IPS-NIHi11 (cell line): ENCODE results near the gene TEX29.

Experiments used
- DNase-seq: peaks from one replicate; pipeline ENCODE4 v3.0.0; 2012; ENCODE audit warnings: mixed read lengths, low spot score

The TEX29 gene

DNA sequence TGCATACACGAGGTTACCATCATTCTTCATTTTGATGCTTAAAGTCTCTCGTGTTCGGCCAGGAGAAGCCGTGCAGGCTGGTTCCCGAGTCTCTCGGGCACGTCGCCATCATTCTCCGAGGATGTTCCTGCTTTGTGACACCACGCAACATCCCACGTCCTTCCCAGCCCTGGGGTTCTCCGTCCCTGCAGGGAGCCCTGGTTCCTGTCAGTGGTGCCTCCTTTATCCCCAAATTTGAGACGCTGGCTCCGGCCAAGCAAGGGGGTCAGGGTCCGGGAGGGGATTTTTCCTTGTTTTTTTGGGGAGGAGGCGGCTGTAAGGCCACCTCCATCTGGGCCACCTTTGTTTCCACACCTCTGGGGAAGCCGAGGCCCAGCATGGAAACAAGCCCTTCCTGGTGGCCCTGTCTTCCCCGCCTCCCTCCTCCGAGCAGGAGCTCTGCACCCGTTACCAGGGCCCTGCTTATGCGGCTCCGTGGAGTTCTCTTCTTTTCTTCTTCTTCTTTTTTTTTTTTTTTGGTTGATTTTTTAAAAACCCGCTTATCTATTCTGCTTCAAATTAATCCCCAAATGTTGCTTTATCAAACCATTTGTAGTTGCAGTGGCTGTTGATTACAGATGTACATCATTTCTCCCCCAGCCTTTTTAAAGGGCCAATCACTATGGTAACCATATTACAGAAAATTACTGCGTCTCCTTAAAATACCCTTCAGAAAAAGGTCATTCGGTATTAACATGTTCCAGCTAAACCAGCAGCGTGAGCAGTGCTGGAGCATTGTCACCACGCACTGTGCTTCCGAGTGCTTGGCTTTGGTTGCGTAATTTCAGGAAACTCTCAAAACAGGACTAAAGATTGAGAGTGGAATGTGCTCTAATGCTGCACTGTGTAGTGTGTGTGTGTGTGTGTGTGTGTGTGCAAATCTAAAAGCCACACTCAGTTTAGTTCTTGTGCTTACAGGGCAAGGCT lies 50.4 kb downstream of the TEX29 start:
- DNase-seq = no peak

DNA sequence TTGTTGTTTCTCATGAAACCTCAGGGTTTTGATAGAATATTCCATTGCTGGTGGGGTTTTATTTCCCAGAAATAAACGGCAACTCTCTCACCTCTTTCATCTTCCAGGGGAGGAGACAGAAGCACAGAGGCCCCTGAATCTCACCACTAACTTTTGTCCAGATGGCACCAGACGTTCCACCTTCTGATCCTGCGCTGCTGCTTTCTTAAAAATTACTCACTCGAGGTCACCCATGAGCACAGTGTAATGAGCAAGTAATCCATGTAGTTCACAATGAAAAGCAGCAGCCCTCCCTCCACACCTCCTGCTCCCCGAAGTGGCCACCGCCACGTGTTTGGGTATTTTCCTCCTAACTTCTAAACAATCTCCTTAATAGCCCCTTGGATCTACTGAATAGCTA lies 51.3 kb downstream of the TEX29 start:
- DNase-seq = no peak

DNA sequence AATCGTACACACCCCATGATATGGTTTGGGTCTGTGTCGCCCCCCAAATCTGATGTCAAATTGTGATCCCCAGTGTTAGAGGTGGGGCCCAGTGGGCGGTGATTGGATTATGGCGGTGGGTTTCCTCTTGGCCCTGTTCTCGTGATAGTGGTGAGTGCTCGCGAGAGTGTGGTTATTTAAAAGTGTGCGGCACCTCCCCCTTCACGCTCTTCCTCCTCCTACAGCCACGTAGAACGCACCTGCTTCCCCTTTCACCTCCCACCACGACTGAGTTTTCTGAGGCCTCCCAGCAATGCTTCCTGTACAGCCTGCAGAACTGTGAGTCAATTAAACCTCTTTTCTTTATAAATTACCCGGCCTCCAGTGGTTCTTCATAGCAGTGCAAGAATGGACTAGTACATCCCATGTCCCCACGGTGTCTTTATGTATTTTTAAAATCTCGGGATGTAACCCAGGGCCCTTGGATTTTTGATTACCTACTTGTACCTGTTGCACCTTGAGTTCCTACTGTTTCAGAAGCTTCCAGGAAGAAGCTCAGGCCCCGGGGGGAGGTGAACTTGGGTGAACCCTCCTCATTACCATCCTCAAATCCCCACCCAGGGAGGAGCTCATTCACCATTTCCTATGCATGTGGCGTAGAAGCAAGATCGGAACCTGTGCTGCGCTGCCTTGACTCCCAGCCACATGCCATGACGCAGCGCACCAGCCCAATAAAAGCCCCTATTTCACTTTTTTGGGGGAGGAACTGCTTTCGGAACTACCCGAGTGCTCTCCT lies 52.4 kb downstream of the TEX29 start:
- no peak for DNase-seq

DNA sequence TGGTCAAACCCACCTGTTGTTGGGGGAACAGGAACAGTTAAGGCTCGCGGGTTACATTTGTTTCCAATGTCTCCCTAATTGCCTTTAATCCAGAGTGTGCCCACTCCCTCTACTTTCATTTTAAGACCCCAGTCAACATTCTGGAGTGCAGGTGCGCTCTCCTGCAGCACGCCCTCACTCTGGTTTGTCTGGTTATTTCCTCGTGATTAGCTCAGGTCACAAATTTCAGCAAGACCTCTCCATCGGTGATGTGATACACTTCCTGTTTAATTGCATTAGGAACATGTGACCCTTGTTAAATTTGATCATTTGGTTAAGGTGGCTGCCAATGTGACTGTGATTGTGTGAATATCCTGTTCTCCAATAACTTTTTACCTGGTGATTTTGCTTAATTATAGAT lies 53.0 kb downstream of the TEX29 start:
- no peak for DNase-seq

DNA sequence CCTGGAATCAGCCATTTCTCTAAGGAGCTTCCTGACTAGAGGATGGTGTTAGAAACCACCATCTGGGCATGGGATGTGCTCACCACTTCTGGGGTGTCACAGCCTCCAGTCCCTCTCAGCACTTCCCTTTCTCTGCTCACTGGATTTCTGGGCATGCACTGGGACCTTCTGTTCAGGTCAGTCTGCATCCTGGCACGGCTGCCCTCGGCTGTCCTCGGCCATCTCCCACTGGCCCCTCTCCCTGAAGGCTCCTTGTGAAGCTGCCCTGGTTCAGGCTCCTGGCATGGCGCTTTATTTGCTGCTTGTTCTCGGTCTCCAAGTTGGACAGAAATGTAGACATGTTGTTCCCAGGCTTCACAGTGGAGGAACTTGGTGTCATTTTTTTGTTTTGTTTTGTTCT lies 60.0 kb downstream of the TEX29 start:
- no peak for DNase-seq

DNA sequence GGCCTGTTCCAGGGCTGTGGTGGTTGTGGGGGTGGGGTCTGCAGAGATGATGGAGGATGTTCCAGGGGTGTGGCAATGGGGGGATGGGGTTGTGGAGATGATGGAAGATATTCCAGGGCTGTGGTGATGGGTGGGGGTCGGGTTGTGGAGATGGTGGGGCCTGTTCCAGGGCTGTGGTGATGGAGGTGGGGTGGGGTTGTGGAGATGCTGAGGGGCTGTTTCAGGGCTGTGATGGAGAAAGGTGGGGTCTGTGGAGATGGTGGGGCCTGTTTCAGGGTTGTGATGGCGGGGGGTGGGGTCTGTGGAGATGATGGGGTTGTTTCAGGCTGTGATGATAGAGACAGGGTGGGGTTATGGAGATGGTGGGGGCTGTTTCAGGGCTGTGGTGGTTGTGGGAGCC lies 62.0 kb downstream of the TEX29 start:
- no peak for DNase-seq

DNA sequence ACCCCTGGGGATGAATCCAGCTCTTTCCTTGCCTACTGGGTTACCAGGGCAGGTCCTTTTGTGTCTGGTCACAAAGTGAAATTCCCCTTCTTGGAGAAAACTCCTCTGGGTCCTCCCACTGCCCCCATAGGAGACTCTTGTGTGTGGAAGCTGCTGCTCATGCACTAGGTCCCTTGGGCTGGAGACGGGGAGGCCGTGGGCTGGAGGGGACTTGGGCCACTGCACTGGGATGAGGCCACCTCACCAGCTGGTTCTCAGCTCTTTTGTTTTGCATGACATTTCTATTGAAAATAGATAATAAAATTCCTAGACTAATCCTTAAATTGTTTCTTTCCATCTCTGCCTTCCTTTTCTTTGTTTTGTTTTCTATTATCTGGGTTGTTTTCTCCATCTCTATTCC lies 62.4 kb downstream of the TEX29 start:
- DNase-seq = no peak

DNA sequence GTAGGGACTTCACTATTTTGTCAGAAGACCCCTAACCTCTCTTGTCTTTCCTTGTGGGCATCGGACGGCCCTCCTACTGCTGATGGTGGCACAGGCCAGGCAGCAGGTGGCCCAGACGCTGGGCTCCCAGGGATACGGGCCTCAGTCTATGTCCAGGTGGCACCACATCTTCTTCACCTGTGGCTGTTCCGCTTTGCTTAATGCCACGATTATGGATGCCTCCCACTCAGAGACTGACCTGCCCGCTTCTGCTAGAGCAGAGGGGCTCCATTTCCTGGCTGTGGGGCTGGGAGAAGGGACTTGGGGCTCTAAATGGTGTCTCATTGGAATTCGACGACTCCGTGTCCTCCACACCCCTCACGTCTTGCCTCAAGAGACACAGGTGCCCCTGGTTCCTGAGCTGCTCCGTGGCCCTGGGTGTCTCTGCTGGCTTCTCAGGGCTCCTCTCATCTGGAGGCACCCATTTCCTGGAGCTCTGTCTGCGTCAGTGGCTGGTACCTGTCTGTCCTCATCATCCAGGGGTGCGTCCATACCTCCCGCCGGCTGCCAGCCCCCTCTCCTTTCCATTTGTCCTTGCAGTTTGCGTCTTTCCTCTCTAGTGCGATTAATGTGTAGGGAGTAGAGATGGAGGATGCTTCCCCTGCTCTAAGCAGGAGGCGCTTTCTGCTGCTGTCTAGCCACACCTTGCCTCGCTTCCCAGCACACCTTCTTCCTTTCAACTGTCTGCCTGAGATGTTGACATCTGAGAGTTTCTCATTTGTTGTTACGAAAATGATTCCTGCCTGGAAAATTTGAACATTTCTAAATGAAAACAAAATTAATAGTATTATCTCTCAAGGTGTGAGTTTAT lies 63.4 kb downstream of the TEX29 start:
- no peak for DNase-seq

DNA sequence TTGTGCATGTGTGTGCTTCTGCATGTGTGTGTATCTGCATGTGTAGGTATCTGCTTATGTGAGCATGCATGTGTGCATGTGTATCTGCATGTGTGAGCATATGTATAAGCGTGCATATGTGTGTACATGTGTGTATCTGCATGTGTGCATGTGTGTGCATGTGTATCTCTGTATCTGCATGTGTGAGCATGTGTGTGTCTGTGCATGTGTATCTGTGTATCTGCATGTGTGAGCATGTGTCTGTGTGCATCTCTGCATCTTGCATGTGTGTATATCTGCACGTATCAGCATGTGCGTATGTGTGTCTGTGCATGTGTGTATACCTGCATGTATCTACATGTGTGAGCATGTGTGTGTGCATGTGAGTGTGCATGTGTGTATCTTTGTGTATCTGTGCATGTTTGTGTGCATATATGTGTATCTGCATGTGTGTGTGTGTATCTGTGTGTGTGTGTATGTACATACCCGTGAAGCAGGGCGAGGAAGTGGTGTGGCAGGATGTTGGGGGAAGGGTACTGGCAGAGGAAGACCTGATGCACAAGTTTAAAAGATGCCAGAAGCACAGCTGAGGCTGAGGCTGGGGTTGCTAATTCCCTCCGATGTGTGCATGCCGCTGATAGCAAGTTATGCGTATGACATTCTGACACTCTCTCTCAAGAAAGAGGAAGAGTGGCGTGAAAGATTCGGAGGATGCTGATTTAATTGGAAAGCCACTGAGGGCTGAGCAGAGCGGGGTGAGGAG lies 64.2 kb downstream of the TEX29 start:
- no peak for DNase-seq

DNA sequence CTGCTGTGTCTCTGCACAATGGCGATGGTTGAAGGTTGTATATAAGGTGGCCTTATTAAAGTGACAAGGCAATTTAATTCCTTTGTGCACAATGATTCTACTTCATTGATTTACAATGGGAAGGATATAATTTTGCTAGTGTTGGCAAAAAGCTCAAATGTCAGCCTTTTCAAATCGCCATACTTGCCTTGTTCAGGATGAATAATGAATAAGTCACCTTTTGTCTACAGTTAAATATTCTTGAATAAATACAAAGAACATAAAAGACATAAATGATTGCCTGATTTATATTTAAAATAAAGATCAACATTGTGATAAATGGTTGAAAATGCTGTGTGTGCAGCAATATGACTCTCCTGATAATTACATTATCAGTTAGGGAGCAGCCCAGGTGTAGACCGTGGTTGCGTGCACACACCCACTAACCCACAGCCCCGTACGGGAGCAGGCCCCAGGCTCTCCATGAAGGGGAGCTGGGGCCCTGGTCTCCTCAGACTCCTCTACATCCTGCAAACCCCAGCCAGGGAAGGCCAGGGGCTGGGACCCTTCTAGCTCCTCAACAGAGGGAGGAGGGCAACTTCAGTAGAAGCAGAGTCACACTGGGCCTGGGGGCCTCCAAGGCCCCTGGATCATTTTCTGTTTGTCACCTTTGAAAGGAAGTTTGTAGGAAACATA lies 64.9 kb downstream of the TEX29 start:
- no peak for DNase-seq

DNA sequence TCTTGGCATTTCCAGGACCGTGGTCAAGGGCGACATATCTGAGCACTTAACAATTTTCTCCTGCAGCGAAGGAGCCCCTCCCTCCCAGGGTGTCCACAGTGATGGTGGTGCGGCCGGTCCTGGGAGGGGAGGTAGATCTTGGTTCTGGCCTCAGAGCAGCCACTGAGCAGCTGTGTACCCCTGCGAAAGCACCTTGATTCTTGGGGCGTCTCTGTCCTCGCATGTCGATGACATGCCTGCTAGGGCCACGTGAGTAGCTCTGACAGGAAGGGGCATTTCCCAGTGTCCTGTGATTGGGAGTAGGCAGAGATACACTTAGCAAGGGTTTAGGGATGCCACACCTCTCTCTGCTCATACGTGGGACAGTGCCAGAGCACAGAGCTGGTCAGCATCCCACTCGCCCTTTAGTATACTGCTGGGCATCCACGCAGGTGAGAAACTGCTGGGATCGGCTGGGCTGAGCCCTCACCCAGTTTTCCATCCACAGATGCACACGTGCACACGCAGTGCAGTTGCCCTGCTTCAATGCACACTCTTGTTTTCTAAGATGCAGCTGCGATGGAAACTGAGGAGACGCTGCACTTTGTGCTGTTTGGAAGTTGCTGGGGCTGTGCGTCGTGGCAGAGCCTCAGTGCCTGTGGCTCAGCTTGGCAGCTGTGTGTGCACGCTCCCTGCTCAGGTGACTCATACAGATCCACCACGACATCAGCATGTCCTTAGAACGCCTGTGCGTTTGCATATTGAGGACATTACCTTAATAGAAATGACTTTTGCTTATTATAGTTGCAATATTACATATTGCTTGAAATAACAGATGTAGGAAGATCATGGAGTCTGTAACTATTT lies 66.8 kb downstream of the TEX29 start:
- no peak for DNase-seq

DNA sequence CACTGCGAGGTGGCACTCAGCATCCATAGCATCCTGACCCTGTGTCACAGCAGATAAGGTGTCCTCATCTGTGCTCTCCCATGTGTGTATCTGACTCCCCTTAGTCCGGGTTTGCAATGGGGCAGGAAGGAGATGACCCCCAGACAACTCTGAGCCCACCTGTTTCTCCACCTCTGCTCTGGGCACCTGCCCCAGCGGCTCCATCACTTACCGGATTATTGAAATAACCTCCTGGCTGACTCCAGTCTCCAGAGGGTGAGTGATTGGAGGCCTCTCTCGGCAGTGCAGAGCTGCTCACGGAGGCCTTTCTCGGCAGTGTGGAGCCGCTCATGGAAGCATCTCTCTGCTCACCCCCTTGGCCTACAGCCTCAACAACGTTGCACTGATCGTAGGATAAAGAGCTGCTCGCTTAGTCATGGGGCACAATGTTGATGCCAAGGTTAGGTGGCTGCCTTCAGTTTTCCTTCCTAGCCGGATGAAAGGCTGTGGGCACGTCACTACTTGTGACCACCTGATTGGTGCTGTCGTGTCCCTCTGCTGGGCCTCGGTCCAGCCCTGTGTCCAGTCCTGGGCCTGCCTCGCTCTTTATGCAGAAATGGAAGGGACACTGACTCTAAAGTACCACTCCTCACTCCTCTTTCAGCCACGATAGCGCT lies 67.6 kb downstream of the TEX29 start:
- no peak for DNase-seq

DNA sequence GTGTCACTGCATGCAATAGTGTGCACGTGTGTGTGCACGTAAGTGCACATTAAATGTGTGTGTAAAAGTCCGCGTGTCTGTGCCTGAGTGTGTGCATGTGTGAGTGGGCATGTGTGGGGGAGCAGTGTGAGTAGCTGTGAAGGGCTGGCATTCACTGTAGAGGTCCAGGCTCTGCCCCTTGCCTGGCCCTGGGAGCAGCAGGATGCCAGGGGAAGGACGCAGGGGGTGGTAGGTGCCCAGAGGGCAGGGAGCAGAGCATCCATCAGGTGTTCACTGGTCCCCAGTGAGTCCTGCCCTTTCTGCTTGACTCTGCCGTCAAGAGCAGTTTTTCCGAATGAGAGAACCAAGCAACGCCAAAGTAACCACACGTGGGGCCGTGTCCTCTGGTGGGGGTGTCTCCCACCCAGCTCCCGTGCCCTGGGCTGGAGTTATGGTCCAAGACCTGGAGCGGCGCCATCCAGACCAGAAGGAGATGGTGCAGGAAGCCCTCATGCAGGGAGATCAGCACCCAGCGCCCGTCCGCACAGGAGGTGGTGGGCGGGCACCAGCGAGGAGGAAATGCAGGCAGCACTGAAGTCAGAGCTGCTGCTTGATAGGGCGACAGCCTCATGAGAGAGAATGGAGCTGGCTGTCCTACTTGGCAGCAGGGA lies 68.5 kb downstream of the TEX29 start:
- DNase-seq = no peak

DNA sequence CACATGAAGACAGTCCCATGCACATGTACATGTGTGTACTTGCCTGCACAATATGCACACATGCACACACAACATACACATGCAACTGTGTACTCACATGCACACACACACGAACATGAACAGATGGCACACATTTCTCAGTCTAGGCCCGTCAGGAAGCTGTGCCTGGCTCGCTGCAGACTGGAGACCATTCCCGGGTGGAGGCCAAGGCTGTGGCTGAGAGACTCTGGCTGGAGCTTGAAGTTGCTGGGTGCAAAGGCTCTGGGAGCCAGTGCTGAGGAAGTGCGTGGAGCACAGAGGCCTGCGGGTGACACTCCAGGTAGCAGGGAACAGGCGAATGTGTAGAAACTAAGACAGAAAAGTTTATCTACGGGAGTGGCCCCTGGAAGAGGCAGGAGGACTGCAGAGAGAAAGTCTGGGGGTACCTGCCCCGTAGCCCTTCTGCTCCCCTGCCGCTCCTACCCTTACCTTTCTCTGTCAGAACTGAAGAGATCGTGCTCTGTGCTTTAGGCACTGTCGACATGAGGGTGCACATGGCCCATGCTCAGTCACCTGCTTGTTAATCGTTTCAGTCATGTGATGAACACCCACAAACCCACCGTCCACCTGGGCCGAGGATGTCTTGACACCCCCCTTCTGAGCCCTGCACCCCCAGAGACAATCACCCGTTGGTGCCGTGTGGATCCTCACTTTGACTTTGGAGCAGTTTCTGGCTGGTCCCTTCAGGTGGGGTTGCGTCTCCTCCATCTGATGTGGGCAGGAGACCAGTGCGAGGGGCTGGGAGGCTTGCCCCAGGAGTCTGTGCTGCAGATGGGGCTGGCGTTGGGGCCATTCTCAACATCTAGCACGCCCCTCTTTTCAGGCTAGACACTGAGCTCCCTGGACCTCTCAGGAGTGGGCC lies 69.4 kb downstream of the TEX29 start:
- DNase-seq = no peak

DNA sequence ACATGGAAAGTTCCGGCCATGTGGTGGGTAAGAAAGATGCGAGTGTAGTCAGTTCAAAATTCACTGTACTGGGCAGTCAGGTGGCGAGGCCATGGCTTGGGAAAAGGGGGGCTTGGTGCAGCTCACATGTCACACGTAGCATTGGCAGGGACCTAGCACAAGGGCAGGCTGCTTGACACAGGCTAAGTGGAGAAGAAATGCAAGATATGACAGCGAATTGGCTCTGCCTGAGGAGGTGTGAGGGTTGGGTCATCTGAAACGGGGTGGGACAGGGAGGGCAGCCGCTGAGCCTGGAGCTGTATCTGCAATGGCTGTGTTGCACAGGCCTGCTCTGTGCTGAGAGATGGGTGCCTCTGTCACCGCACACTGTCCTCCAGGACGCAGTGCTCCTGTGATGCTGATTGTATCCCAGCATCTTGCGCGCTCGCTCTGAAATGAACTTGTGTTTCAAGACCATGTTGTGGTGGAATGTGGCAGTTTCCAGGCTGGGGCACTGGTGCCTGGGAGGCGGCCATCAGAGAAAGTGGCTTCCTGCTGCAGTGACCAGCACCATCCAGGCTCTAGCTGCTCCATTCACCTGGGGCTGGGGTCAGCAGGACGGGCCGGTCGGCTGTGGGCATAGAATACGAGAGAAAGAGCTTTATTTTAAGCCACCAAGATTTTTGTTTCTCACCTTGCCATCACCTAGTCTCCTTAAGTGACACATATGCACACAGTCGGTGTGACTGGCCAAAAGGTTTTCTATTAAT lies 70.3 kb downstream of the TEX29 start:
- DNase-seq = no peak

DNA sequence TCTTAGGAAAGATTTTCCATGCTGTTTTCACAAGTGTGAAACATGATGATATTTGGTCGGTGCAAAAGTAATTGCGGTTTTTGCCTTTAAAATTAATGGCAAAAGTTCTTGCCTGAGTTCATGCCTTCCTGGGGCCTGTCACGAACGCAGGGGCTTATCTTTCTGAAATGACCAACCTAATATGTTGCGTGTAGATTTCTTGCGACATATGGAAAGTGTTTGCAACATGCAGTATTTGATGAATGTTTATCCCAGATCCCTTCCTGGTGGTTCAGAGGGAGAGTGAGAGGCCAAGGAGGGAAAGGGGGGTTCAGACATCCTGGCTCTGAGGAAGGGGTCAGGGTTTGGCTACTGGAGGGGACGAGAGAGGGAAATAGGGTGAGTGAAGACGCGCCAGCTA lies 72.0 kb downstream of the TEX29 start:
- DNase-seq = no peak

DNA sequence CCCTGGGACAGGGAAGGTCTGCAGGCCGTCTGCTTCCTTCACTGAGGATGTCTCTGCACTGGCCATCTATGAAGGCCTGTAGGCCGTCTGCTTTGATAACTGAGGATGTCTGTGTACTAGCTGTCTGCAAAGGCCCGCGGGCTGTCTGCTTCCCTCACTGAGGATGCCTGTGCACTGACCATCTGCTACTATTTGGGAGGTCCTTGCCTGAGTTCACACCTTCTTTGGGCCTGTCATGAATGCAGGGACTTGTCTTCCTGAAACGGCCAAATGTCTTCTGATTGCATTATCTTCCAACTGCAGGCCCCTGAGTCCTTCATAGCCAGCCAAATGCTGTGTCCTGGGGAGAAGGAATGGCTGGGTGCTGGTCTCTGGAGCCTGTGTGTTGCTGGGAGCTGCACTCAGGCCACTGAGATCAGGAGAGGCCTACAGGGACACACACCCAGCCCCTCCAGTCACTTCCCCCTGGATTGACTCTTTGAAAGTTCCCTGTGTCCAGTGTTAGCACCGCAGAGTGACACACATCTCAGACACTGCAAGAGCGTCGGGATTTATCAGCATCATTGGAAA lies 72.9 kb downstream of the TEX29 start:
- no peak for DNase-seq
